Measurements from ENCODE around the gene CDK5RAP2. TPM values are rescaled to one million over a fixed set of nuclear protein-coding genes. Genes with fewer than 3 reads are reported as not detected.

CDK5RAP2 gene
- total and polyA plus RNA-seq, 9 of the 15 experiments (the other 6 are each of a cell fraction or from before 2014, with no cell fraction given) = 19.9 to 68.8 (median 42.2) TPM

- TF ChIP-seq GATAD2B (IDR thresholded peaks at IDR 0.05; ENCODE audit: borderline replicate concordance) = no peak
- TF ChIP-seq ZNF76 (CRISPR knock-in tag; IDR thresholded peaks at IDR 0.05; ENCODE audit: borderline replicate concordance) = no peak
- no peak for TF ChIP-seq ESRRA (IDR thresholded peaks at IDR 0.05; ENCODE audit: borderline replicate concordance, low read depth)
- TF ChIP-seq, protein P1, sequence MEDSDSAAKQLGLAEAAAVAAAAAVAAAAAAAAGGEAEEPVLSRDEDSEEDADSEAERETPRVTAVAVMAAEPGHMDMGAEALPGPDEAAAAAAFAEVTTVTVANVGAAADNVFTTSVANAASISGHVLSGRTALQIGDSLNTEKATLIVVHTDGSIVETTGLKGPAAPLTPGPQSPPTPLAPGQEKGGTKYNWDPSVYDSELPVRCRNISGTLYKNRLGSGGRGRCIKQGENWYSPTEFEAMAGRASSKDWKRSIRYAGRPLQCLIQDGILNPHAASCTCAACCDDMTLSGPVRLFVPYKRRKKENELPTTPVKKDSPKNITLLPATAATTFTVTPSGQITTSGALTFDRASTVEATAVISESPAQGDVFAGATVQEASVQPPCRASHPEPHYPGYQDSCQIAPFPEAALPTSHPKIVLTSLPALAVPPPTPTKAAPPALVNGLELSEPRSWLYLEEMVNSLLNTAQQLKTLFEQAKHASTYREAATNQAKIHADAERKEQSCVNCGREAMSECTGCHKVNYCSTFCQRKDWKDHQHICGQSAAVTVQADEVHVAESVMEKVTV (CRISPR knock-in tag; IDR thresholded peaks at IDR 0.05) = no peak
- no peak for TF ChIP-seq DPF2 (IDR thresholded peaks at IDR 0.05)
- TF ChIP-seq ETV1 (tag; conservative IDR thresholded peaks at IDR 0.05; ENCODE audit: low read depth) = no peak
- TF ChIP-seq FIP1L1 (IDR thresholded peaks at IDR 0.05; ENCODE audit: low read depth, low read length, poor library complexity, severe bottlenecking) = no peak
- no peak for TF ChIP-seq ZNF75A (CRISPR knock-in tag; IDR thresholded peaks at IDR 0.05)
- no peak for TF ChIP-seq TFAM (CRISPR knock-in tag; conservative IDR thresholded peaks at IDR 0.05)
- TF ChIP-seq HDAC2 (IDR thresholded peaks at IDR 0.05) = no peak
- TF ChIP-seq FOXA1 (IDR thresholded peaks at IDR 0.05; ENCODE audit: borderline replicate concordance) = no peak
- TF ChIP-seq MCM2 (IDR thresholded peaks at IDR 0.05; ENCODE audit: low read depth) = no peak
- TF ChIP-seq CTCF (IDR thresholded peaks at IDR 0.05 in 2 of 3, conservative IDR thresholded peaks at IDR 0.05 in 1 of 3; ENCODE audit: insufficient read depth in 2 of 3, low read depth in 1 of 3, low read length in 3 of 3) = no peak
- TF ChIP-seq, protein P2, sequence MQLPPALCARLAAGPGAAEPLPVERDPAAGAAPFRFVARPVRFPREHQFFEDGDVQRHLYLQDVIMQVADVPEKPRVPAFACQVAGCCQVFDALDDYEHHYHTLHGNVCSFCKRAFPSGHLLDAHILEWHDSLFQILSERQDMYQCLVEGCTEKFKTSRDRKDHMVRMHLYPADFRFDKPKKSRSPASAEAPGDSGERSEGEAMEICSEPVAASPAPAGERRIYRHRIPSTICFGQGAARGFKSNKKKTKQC (CRISPR knock-in tag; IDR thresholded peaks at IDR 0.05) = no peak
- TF ChIP-seq, protein P3, sequence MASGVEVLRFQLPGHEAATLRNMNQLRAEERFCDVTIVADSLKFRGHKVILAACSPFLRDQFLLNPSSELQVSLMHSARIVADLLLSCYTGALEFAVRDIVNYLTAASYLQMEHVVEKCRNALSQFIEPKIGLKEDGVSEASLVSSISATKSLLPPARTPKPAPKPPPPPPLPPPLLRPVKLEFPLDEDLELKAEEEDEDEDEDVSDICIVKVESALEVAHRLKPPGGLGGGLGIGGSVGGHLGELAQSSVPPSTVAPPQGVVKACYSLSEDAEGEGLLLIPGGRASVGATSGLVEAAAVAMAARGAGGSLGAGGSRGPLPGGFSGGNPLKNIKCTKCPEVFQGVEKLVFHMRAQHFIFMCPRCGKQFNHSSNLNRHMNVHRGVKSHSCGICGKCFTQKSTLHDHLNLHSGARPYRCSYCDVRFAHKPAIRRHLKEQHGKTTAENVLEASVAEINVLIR (CRISPR knock-in tag; IDR thresholded peaks at IDR 0.05) = no peak
- ChIA-PET POLR2A (interaction anchor here (0.9 to 1.5 kb wide), 3 partner anchors 10 to 19 kb away, joined by 3 to 4 read pairs (median 3); no protein-coding TSS in a partner anchor), CTCF (ENCODE audit: low intra/inter-chr PET ratio) (no interaction called here)
- DNase-seq (ENCODE audit: extremely low read depth in 1 of 4, low spot score in 3 of 4) (no peak), FAIRE-seq (no peak), ATAC-seq (no peak)
- in situ Hi-C loops (cut with MboI) = no loop called here
- 84% methylated on average over 6 of the region's 6 CpGs for WGBS (ENCODE audit: insufficient coverage, low coverage, missing lambda C conversion rate)
- H3K79me2 ChIP-seq (ENCODE audit: control insufficient read depth, insufficient read depth, low read length) = no peaks in the 10 kb centered on the region; the same call in 2 of the 3 replicates
- H3K4me3 ChIP-seq = no peak overlapping the region
- H3K9me1 ChIP-seq (ENCODE audit: control insufficient read depth, insufficient read depth, low read length) = no peaks in the 10 kb centered on the region
- H2AFZ ChIP-seq (ENCODE audit: low read depth, low read length) = no peak overlapping the region
- peaks cover 4% of the 10 kb centered on the region; the same call in 1 of the 2 replicates for H4K20me1 ChIP-seq (replicated peaks; ENCODE audit: control insufficient read depth, insufficient read depth, low read length)
- H3K27me3 ChIP-seq (ENCODE audit: control insufficient read depth in 2 of 2, insufficient read depth in 2 of 2, low read length in 2 of 2) = no peaks in the 10 kb centered on the region
- H3K9me3 ChIP-seq (replicated peaks; ENCODE audit: control insufficient read depth, insufficient read depth, low read depth, low read length) = no peaks in the 10 kb centered on the region
- no peak overlapping the region for H3K27ac ChIP-seq (ENCODE audit: extremely low read depth, low read depth, low read length)
- intact Hi-C loops (cut with micrococcal nuclease) = no loop called here
- no TSS peak for BruUV-seq (replicated peaks)
- H3K9ac ChIP-seq (ENCODE audit: insufficient read depth in 1 of 2, low read depth in 2 of 2, low read length in 2 of 2) = no peak overlapping the region
- no peaks in the 10 kb centered on the region for H3K4me1 ChIP-seq (replicated peaks in 1 of 2; ENCODE audit: control insufficient read depth in 2 of 2, insufficient read depth in 2 of 2, low read length in 2 of 2)
- H3K4me2 ChIP-seq (ENCODE audit: insufficient read depth, low read length) = no peak overlapping the region
- peaks cover 85% of the 10 kb centered on the region for H3K36me3 ChIP-seq (ENCODE audit: control insufficient read depth, insufficient read depth, low read length)
Measured at GRCh38 chr9:120545701-120546550, 34.0 kb downstream of the CDK5RAP2 start.

Measured in K562 (cell line).